ENCODE data around the gene KIF9.
"Not testable (repeated sequence)": the region's sequence is repeated elsewhere in the genome, so short reads cannot be mapped to it uniquely, and the experiment has no call there.

The KIF9 gene

DNA sequence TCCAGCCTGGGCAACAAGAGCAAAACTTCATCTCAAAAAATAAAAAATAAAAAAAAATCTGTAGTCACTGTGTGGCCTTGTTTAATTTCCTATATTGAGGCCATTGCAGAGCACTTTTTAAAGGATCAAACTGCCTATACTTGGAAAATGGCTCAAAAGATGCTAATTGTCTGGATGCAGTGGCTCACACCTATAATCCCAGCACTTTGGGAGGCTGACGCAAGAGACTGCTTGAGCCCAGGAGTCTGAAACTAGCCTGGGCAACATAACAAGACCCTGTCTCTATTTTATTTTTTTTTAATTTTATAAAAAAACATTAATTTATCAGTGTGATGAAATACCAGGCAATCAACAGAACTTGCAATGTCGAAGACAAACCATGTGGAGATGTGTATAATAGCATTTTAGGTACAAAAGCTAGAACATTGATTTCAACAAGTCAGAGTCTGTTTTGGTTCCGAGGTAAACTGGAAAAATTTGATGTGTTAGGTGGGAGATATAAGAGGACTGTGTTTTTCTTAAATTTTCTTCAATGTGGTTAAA lies 71.7 kb downstream of the KIF9 start:
- Histone ChIP-seq H3K27me3 (ENCODE audit: low read depth, low read length) (no peaks in the 10 kb centered on the region), H3K4me3 (ENCODE audit: low read depth in 1 of 2, low read length in 2 of 2) (no peak overlapping the region), H3K4me1 (ENCODE audit: control insufficient read depth in 1 of 2, insufficient read depth in 2 of 2, low read length in 2 of 2) (no peaks in the 10 kb centered on the region), H3K9me3 (ENCODE audit: control insufficient read depth in 1 of 2, low read length in 2 of 2) (no peaks in the 10 kb centered on the region), H3K36me3 (ENCODE audit: control insufficient read depth in 1 of 2, insufficient read depth in 2 of 2, low read length in 2 of 2) (peaks cover 0 to 3% of the 10 kb centered on the region in 2 donors), H3K27ac (ENCODE audit: low read length) (no peak overlapping the region)

- H3K4me3 ChIP-seq (ENCODE audit: low read depth in 1 of 2, low read length in 2 of 2); H3K27ac ChIP-seq (ENCODE audit: low read length); H3K4me1 ChIP-seq (ENCODE audit: control insufficient read depth in 1 of 2, insufficient read depth in 2 of 2, low read length in 2 of 2); H3K27me3 ChIP-seq (ENCODE audit: low read depth, low read length); H3K9me3 ChIP-seq (ENCODE audit: control insufficient read depth in 1 of 2, low read length in 2 of 2); H3K36me3 ChIP-seq (ENCODE audit: control insufficient read depth in 1 of 2, insufficient read depth in 2 of 2, low read length in 2 of 2): not testable (repeated sequence)
These were observed 76.6 kb downstream of the KIF9 start for GRCh38 chr3:47206022-47206421.

DNA sequence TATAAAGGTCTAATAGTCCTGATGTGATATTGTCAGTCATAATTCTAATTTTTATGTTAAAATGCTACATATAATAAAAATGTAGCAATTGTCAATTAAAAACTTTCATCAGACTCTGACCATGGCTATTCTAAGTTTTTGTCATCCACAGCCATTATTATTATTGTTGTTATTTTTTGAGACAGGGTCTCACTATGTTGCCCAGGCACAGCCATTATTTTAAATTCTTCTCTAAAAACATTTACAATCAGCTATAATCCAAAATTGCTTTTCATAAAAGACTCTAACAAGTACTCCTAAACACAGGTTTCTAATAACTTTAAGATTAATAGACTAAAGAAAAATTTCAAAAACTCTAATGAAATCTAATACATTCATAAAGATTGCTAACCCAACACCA lies 77.7 kb downstream of the KIF9 start:
- Histone ChIP-seq H3K36me3 (ENCODE audit: control insufficient read depth in 1 of 2, insufficient read depth in 2 of 2, low read length in 2 of 2) (peaks cover 0 to 4% of the 10 kb centered on the region in 2 donors), H3K9me3 (ENCODE audit: control insufficient read depth in 1 of 2, low read length in 2 of 2) (no peaks in the 10 kb centered on the region), H3K27ac (ENCODE audit: low read length) (no peak overlapping the region), H3K27me3 (ENCODE audit: low read depth, low read length) (no peaks in the 10 kb centered on the region), H3K4me3 (ENCODE audit: low read depth in 1 of 2, low read length in 2 of 2) (no peak overlapping the region), H3K4me1 (ENCODE audit: control insufficient read depth in 1 of 2, insufficient read depth in 2 of 2, low read length in 2 of 2) (no peaks in the 10 kb centered on the region)

DNA sequence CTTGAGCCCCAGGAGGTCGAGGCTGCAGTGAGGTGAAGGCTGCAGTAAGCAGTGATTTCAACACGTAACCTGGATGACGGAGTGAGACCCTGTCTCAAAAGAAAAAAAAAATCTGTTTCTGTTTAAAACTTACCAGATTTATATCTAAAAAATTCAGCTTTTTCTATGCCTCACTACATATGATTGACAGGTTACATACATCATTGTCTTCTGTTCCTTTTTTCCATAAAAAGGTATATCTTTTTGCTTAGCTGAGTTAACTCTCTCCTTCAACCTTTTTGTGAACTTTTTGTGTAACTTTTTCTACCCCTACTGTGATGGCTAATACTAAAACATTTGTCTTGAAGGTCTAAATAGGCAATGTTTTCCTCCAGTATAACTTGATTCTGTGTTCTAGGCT lies 80.1 kb downstream of the KIF9 start:
- Histone ChIP-seq H3K27ac (ENCODE audit: low read length) (no peak overlapping the region), H3K4me1 (ENCODE audit: control insufficient read depth in 1 of 2, insufficient read depth in 2 of 2, low read length in 2 of 2) (no peaks in the 10 kb centered on the region), H3K9me3 (ENCODE audit: control insufficient read depth in 1 of 2, low read length in 2 of 2) (no peaks in the 10 kb centered on the region), H3K27me3 (ENCODE audit: low read depth, low read length) (no peaks in the 10 kb centered on the region), H3K36me3 (ENCODE audit: control insufficient read depth in 1 of 2, insufficient read depth in 2 of 2, low read length in 2 of 2) (peaks cover 0 to 4% of the 10 kb centered on the region in 2 donors), H3K4me3 (ENCODE audit: low read depth in 1 of 2, low read length in 2 of 2) (no peak overlapping the region)

- H3K27ac ChIP-seq (ENCODE audit: low read length), result no peak overlapping the region
- H3K27me3 ChIP-seq (ENCODE audit: low read depth, low read length), result no peaks in the 10 kb centered on the region
- no peaks in the 10 kb centered on the region for H3K9me3 ChIP-seq (ENCODE audit: control insufficient read depth in 1 of 2, low read length in 2 of 2)
- no peaks in the 10 kb centered on the region for H3K4me1 ChIP-seq (ENCODE audit: control insufficient read depth in 1 of 2, insufficient read depth in 2 of 2, low read length in 2 of 2)
- no peaks in the 10 kb centered on the region for H3K36me3 ChIP-seq (ENCODE audit: control insufficient read depth in 1 of 2, insufficient read depth in 2 of 2, low read length in 2 of 2)
- H3K4me3 ChIP-seq (ENCODE audit: low read depth in 1 of 2, low read length in 2 of 2), result no peak overlapping the region
These were observed 85.3 kb downstream of the KIF9 start for GRCh38 chr3:47197287-47197686.

- no peaks in the 10 kb centered on the region for H3K27me3 ChIP-seq (ENCODE audit: low read depth, low read length)
- H3K4me1 ChIP-seq (ENCODE audit: control insufficient read depth in 1 of 2, insufficient read depth in 2 of 2, low read length in 2 of 2), result no peaks in the 10 kb centered on the region
- no peak overlapping the region for H3K27ac ChIP-seq (ENCODE audit: low read length)
- H3K36me3 ChIP-seq (ENCODE audit: control insufficient read depth in 1 of 2, insufficient read depth in 2 of 2, low read length in 2 of 2), result no peaks in the 10 kb centered on the region
- no peak overlapping the region for H3K4me3 ChIP-seq (ENCODE audit: low read depth in 1 of 2, low read length in 2 of 2)
- no peaks in the 10 kb centered on the region for H3K9me3 ChIP-seq (ENCODE audit: control insufficient read depth in 1 of 2, low read length in 2 of 2)
These were observed 87.6 kb downstream of the KIF9 start for GRCh38 chr3:47194994-47195393.

GRCh38 chr3:47193871-47194859 lies 88.4 kb downstream of the KIF9 start:
- H3K27ac ChIP-seq (ENCODE audit: low read length), result no peak overlapping the region
- H3K36me3 ChIP-seq (ENCODE audit: control insufficient read depth in 1 of 2, insufficient read depth in 2 of 2, low read length in 2 of 2), result no peaks in the 10 kb centered on the region
- no peak overlapping the region for H3K4me3 ChIP-seq (ENCODE audit: low read depth in 1 of 2, low read length in 2 of 2)
- H3K27me3 ChIP-seq (ENCODE audit: low read depth, low read length), result no peaks in the 10 kb centered on the region
- H3K4me1 ChIP-seq (ENCODE audit: control insufficient read depth in 1 of 2, insufficient read depth in 2 of 2, low read length in 2 of 2), result no peaks in the 10 kb centered on the region
- H3K9me3 ChIP-seq (ENCODE audit: control insufficient read depth in 1 of 2, low read length in 2 of 2), result no peaks in the 10 kb centered on the region

DNA sequence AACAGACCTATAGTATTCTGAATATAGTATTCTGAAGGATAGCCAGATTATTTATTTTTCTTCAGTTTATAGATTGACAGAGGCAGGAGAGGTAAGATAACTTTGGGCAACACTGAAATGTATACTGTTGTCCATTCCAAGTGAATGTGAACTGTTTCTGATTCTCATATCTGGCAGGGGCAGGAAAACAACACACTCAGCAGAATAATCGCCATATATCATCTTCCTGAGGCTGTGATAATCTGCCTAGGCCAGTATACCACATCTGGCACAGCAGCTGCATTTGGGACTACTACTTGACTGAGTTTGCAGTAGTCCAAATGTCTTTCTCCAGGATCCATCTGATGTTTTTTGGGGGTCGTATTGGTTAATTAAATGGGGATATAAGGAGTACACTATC lies 96.3 kb downstream of the KIF9 start:
- no peak overlapping the region for H3K4me3 ChIP-seq (ENCODE audit: low read depth in 1 of 2, low read length in 2 of 2)
- no peaks in the 10 kb centered on the region for H3K9me3 ChIP-seq (ENCODE audit: control insufficient read depth in 1 of 2, low read length in 2 of 2)
- no peaks in the 10 kb centered on the region for H3K27me3 ChIP-seq (ENCODE audit: low read depth, low read length)
- H3K4me1 ChIP-seq (ENCODE audit: control insufficient read depth in 1 of 2, insufficient read depth in 2 of 2, low read length in 2 of 2), result no peaks in the 10 kb centered on the region
- H3K27ac ChIP-seq (ENCODE audit: low read length), result no peak overlapping the region
- no peaks in the 10 kb centered on the region for H3K36me3 ChIP-seq (ENCODE audit: control insufficient read depth in 1 of 2, insufficient read depth in 2 of 2, low read length in 2 of 2)

DNA sequence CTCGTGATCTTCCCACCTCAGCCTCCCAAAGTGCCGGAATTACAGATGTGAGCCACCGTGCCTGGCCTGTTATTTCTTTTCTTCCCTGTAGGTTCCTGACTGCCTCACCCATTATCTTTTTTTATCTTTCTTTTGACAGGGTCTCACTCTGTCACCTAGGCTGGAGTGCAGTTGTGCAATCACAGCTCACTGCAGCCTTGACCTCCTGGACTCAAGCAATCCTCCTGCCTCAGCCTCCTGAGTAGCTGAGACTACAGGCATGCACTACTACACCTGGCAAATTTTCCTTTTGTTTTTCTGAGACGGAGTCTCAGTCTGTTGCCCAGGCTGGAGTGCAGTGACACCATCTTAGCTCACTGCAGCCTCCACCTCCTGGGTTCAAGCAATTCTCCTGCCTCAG lies 100.9 kb downstream of the KIF9 start:
- not testable (repeated sequence) for H3K36me3 ChIP-seq (ENCODE audit: control insufficient read depth in 1 of 2, insufficient read depth in 2 of 2, low read length in 2 of 2); H3K4me3 ChIP-seq (ENCODE audit: low read depth in 1 of 2, low read length in 2 of 2); H3K9me3 ChIP-seq (ENCODE audit: control insufficient read depth in 1 of 2, low read length in 2 of 2); H3K4me1 ChIP-seq (ENCODE audit: control insufficient read depth in 1 of 2, insufficient read depth in 2 of 2, low read length in 2 of 2); H3K27me3 ChIP-seq (ENCODE audit: low read depth, low read length); H3K27ac ChIP-seq (ENCODE audit: low read length)

DNA sequence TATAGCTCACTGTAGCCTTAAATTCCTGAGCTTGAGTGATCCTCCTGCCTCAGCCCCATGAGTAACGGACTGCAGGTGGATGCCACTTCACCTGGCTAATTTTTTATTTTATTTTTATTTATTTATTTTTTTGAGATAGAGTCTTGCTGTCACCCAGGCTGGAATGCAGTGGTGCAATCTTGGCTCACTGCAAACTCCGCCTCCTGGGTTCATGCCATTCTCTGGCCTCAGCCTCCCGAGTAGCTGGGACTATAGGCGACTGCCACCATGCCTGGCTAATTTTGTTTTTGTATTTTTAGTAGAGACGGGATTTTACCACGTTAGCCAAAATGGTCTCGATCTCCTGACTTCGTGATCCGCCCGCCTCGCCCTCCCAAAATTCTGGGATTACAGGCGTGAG lies 102.6 kb downstream of the KIF9 start:
- H3K4me1 ChIP-seq (ENCODE audit: control insufficient read depth in 1 of 2, insufficient read depth in 2 of 2, low read length in 2 of 2); H3K4me3 ChIP-seq (ENCODE audit: low read depth in 1 of 2, low read length in 2 of 2): not testable (repeated sequence)
- H3K36me3 ChIP-seq (ENCODE audit: control insufficient read depth in 1 of 2, insufficient read depth in 2 of 2, low read length in 2 of 2), result peaks cover 5 to 11% of the 10 kb centered on the region in 2 donors

More for the DNA sequence above, 102.6 kb downstream of the KIF9 start:
- H3K27me3 ChIP-seq (ENCODE audit: low read depth, low read length); H3K27ac ChIP-seq (ENCODE audit: low read length); H3K9me3 ChIP-seq (ENCODE audit: control insufficient read depth in 1 of 2, low read length in 2 of 2): not testable (repeated sequence)
